Endothelial cell of umbilical vein (primary cell): ENCODE data around the gene THTPA. TPM values are rescaled to one million over a fixed set of nuclear protein-coding genes. Genes with fewer than 3 reads are reported as not detected.

Source experiments
- BruUV-seq: library from RNA; stranded (reverse); fragments of 400-500 nt; replicated peaks from 2 replicates; lab custom pipeline; 2021; lab: Mats Ljungman, UMichigan
- CTCF ChIA-PET: fragments of 300-600, 350-600 bp; sonication (Branson Sonifier 250); formaldehyde crosslinking; loops from one replicate; lab custom pipeline; 2021; ENCODE audit warnings: antibody characterized with exemption, inconsistent platforms; lab: Charles Lee
- POLR2A ChIA-PET: fragments of 300-600, 350-600 bp; sonication (Branson Sonifier 250); formaldehyde crosslinking; loops from one replicate; lab custom pipeline; 2021; ENCODE audit warnings: antibody characterized with exemption, inconsistent platforms; lab: Charles Lee
- DNase-seq: peaks from one replicate; pipeline ENCODE4 v3.0.0-alpha.2; 2011; ENCODE audit warnings: low read depth, low spot score
- FAIRE-seq: peaks from 2 replicates; lab custom pipeline; 2011; peaks lifted over from hg19 to GRCh38; lab: Jason Lieb, UNC
- H2AFZ ChIP-seq: 2 replicates; pipeline ENCODE4 v1.6.0; 2012; ENCODE audit warnings: low read depth, low read length, control low read depth, inconsistent platforms
- H3K27ac ChIP-seq: 2 replicates; pipeline ENCODE4 v1.5.1; 2011; ENCODE audit warnings: low read depth, mild to moderate bottlenecking, control low read depth, low read length, moderate library complexity; ENCODE audit not compliant: insufficient read depth
- H3K27me3 ChIP-seq, 2 experiments: 2 replicates each; pipeline versions ENCODE4 v1.6.0 to v1.6.1; 2011; ENCODE audit warnings: low read length in 2 of 2, mixed read lengths in 1 of 2; ENCODE audit not compliant: control insufficient read depth in 2 of 2, insufficient read depth in 2 of 2
- H3K36me3 ChIP-seq, 2 experiments: 2 replicates in 1 of 2; 3 replicates in 1 of 2; pipeline ENCODE4 v1.5.1; 2011; ENCODE audit warnings: low read length in 2 of 2, mild to moderate bottlenecking in 1 of 2, moderate library complexity in 1 of 2; ENCODE audit not compliant: control insufficient read depth in 2 of 2, insufficient read depth in 2 of 2; ENCODE audit errors: extremely low read depth in 1 of 2
- H3K4me1 ChIP-seq: 3 replicates; pipeline ENCODE4 v1.5.1; 2011; ENCODE audit warnings: mild to moderate bottlenecking, low read length; ENCODE audit not compliant: control insufficient read depth, insufficient read depth; ENCODE audit errors: extremely low read depth
- H3K4me2 ChIP-seq: 2 replicates; pipeline ENCODE4 v1.6.1; 2011; ENCODE audit warnings: low read length, control low read depth, mixed read lengths; ENCODE audit not compliant: insufficient read depth
- H3K4me3 ChIP-seq, 3 experiments: fragments of 200-600 bp in 1 of 3; sonication (generic), shearing (Covaris generic) in 1 of 3; replicated peaks in 1 of 3; 2 replicates each; pipeline ENCODE4 v1.5.1; 2011 to 2016; ENCODE audit warnings: control low read depth in 3 of 3, low read length in 3 of 3, mild to moderate bottlenecking in 2 of 3, inconsistent platforms in 1 of 3, low read depth in 1 of 3, moderate library complexity in 1 of 3; ENCODE audit not compliant: insufficient read depth in 1 of 3
- H3K79me2 ChIP-seq: 2 replicates; pipeline ENCODE4 v1.6.0; 2012; ENCODE audit warnings: low read length, inconsistent platforms; ENCODE audit not compliant: control insufficient read depth, insufficient read depth
- H3K9ac ChIP-seq: replicated peaks from 2 replicates; pipeline ENCODE3; 2011; ENCODE audit warnings: low read length, control low read depth; ENCODE audit not compliant: insufficient read depth; ENCODE audit errors: extremely low read depth
- H3K9me1 ChIP-seq: replicated peaks from 3 replicates; pipeline ENCODE4 v1.6.0; 2011; ENCODE audit warnings: mild to moderate bottlenecking, low read length; ENCODE audit not compliant: control insufficient read depth, insufficient read depth; ENCODE audit errors: extremely low read depth
- H3K9me3 ChIP-seq: replicated peaks from 2 replicates; pipeline ENCODE4 v1.5.1; 2012; ENCODE audit warnings: low read length, inconsistent platforms; ENCODE audit not compliant: control insufficient read depth, insufficient read depth
- H4K20me1 ChIP-seq: replicated peaks from 2 replicates; pipeline ENCODE3; 2011; ENCODE audit warnings: mild to moderate bottlenecking, low read length; ENCODE audit not compliant: control insufficient read depth, insufficient read depth; ENCODE audit errors: extremely low read depth
- CTCF ChIP-seq, 2 donors: IDR thresholded peaks; 1 replicate in 1 of 2; 2 replicates in 1 of 2; pipeline ENCODE4 v1.5.1; 2011; ENCODE audit warnings: low read length in 2 of 2, mild to moderate bottlenecking in 2 of 2, moderate library complexity in 2 of 2, control low read depth in 1 of 2, inconsistent platforms in 1 of 2, low read depth in 1 of 2; ENCODE audit not compliant: insufficient read depth in 1 of 2; ENCODE audit errors: extremely low read depth in 1 of 2
- EZH2 ChIP-seq: IDR thresholded peaks from 2 replicates; pipeline ENCODE4 v1.6.1; 2012; ENCODE audit warnings: borderline replicate concordance, low read depth, mild to moderate bottlenecking, moderate library complexity, low read length, inconsistent platforms; ENCODE audit not compliant: severe bottlenecking
- FOS ChIP-seq: IDR thresholded peaks from 2 replicates; pipeline ENCODE4 v1.6.1; 2011; ENCODE audit warnings: mild to moderate bottlenecking, low read length, moderate library complexity, borderline replicate concordance; ENCODE audit not compliant: insufficient read depth
- GATA2 ChIP-seq: IDR thresholded peaks from 2 replicates; pipeline ENCODE4 v1.7.0; 2011; ENCODE audit warnings: low read depth, mild to moderate bottlenecking, moderate library complexity, mixed read lengths, low read length; ENCODE audit not compliant: insufficient read length, insufficient read depth
- JUN ChIP-seq: IDR thresholded peaks from 2 replicates; pipeline ENCODE4 v1.6.1; 2011; ENCODE audit warnings: borderline replicate concordance, low read depth; ENCODE audit not compliant: insufficient read length, insufficient read depth
- MAX ChIP-seq: IDR thresholded peaks from 2 replicates; pipeline ENCODE4 v1.6.1; 2011; ENCODE audit not compliant: insufficient read depth, insufficient read length
- MYC ChIP-seq: IDR thresholded peaks from one replicate; pipeline ENCODE4 v1.6.1; 2011; ENCODE audit warnings: mild to moderate bottlenecking, low read depth, low read length
- POLR2A ChIP-seq: IDR thresholded peaks from 2 replicates; pipeline ENCODE4 v1.6.1; 2012; ENCODE audit warnings: low read depth, mild to moderate bottlenecking, control low read depth, low read length
- POLR2AphosphoS5 ChIP-seq: IDR thresholded peaks from 2 replicates; pipeline ENCODE4 v1.6.1; 2012; ENCODE audit warnings: low read depth, mild to moderate bottlenecking, control low read depth, low read length, moderate library complexity; ENCODE audit not compliant: insufficient read depth
- dilution Hi-C: fragments of 300-500 bp; cut with MboI; formaldehyde crosslinking; loops from one replicate; pipeline ENCODE4 v1.15.0; 2019; ENCODE audit warnings: low sequenced_read_pairs; ENCODE audit not compliant: extremely low pct_ligation_motif_present
- intact Hi-C: fragments of 100-400 bp; cut with micrococcal nuclease; formaldehyde crosslinking; loops from one replicate; pipeline ENCODE4 v1.10.0; 2022
- polyA plus RNA-seq, 4 experiments: library from polyadenylated mRNA; depleted of rRNA in 3 of 4; stranded (reverse) in 3 of 4; unstranded in 1 of 4; fragments of >200 nt; gene quantifications; 2 replicates each; pipeline versions ENCODE4 v1.2.1 to v1.2.3, GENCODE V29; 2011 to 2012; ENCODE audit warnings: missing spikeins in 1 of 4
- total RNA-seq: library from RNA; stranded (reverse); gene quantifications from 2 replicates; pipeline ENCODE4 v1.2.3, GENCODE V29; 2021

The THTPA gene
- total and polyA plus RNA-seq, 2 donors (not counting 3 experiments of a cell fraction or from before 2014, with no cell fraction given) = 10.8 to 12.5 TPM

- Histone ChIP-seq H3K27me3 (peaks cover 26 to 38% of the 10 kb centered on the region in 2 experiments), H3K27ac (no peak overlapping the region), H3K9me3 (no peaks in the 10 kb centered on the region), H3K79me2 (no peaks in the 10 kb centered on the region), H4K20me1 (no peaks in the 10 kb centered on the region), H2AFZ (no peak overlapping the region), H3K36me3 (no peaks in the 10 kb centered on the region), H3K9me1 (no peaks in the 10 kb centered on the region), H3K4me1 (no peaks in the 10 kb centered on the region), H3K9ac (no peak overlapping the region), H3K4me3 (no peak overlapping the region), H3K4me2 (no peak overlapping the region)
- ChIA-PET CTCF (interaction anchor here (1.6 to 3.6 kb wide), 2 partner anchors 14 to 16 kb away, joined by 5 to 12 read pairs; no protein-coding TSS in a partner anchor), POLR2A (no interaction called here)
- FAIRE-seq = no peak
- intact Hi-C loops = no loop called here
- DNase-seq = no peak
- no peak for TF ChIP-seq POLR2A
- no peak for TF ChIP-seq FOS
- TF ChIP-seq POLR2AphosphoS5 = no peak
- TF ChIP-seq EZH2 = no peak
- no peak for TF ChIP-seq MAX
- TF ChIP-seq MYC = no peak
- BruUV-seq = no TSS peak
- dilution Hi-C loops = no loop called here
Measured at GRCh38 chr14:23572836-23573235, 16.8 kb downstream of the THTPA start.

GRCh38 chr14:23573384-23574015 is 17.4 kb downstream of the THTPA start:
- Histone ChIP-seq H3K4me3 (no peak overlapping the region), H4K20me1 (no peaks in the 10 kb centered on the region), H3K36me3 (no peaks in the 10 kb centered on the region), H3K27me3 (peaks cover 31 to 43% of the 10 kb centered on the region in 2 experiments), H2AFZ (no peak overlapping the region), H3K79me2 (no peaks in the 10 kb centered on the region), H3K4me1 (no peaks in the 10 kb centered on the region), H3K9me3 (no peaks in the 10 kb centered on the region), H3K4me2 (no peak overlapping the region), H3K27ac (no peak overlapping the region), H3K9ac (no peak overlapping the region), H3K9me1 (no peaks in the 10 kb centered on the region)
- no peak for TF ChIP-seq GATA2
- no peak for TF ChIP-seq MAX
- no peak for TF ChIP-seq CTCF (IDR thresholded peaks at IDR 0.05; ENCODE audit: extremely low read depth in 1 of 2, insufficient read depth in 1 of 2, low read depth in 1 of 2, low read length in 2 of 2)
- no peak for TF ChIP-seq POLR2AphosphoS5
- TF ChIP-seq JUN = no peak
- TF ChIP-seq POLR2A = no peak
- no peak for TF ChIP-seq EZH2
- no peak for TF ChIP-seq MYC
- TF ChIP-seq FOS = no peak
- POLR2A ChIA-PET = no interaction called here
- dilution Hi-C loops = no loop called here
- FAIRE-seq = no peak
- CTCF ChIA-PET = interaction anchor here (1.6 to 3.6 kb wide), 2 partner anchors 15 kb away, joined by 5 to 12 read pairs; no protein-coding TSS in a partner anchor
- no TSS peak for BruUV-seq
- intact Hi-C loops = no loop called here
- DNase-seq = no peak
